VCaP (cell line): ENCODE measurements around the gene SPATS2L.

Source experiments
- H3K27ac ChIP-seq: fragments of 450-650 bp; 2 replicates; pipeline ENCODE4 v1.5.1; 2017
- TF ChIP-seq, protein P1 (sequence below): fragments of 450-650 bp; conservative IDR thresholded peaks from 2 replicates; pipeline ENCODE4 v1.5.1; 2017; ENCODE audit warnings: mild to moderate bottlenecking, moderate library complexity

SPATS2L gene

DNA sequence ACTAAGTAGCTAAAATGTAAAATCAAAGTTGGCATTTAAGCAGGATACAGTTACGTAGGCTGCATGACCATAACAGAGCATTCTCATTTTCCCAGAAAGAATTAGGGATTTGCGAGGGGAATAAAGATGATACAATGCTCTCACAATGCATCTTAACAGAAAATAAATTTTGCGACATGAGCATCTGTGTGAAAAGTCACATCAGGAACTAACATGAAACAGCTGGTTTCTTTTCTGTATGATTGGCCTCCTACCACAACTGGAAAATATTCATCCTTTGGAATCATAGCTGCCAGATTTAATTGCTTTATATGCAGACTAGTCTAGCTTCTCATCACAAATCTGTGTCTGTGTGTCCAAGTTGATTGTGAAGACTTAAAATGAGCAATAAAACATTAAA, 137.4 kb downstream of the SPATS2L start:
- H3K27ac ChIP-seq = no peak overlapping the region
- TF ChIP-seq, protein P1, sequence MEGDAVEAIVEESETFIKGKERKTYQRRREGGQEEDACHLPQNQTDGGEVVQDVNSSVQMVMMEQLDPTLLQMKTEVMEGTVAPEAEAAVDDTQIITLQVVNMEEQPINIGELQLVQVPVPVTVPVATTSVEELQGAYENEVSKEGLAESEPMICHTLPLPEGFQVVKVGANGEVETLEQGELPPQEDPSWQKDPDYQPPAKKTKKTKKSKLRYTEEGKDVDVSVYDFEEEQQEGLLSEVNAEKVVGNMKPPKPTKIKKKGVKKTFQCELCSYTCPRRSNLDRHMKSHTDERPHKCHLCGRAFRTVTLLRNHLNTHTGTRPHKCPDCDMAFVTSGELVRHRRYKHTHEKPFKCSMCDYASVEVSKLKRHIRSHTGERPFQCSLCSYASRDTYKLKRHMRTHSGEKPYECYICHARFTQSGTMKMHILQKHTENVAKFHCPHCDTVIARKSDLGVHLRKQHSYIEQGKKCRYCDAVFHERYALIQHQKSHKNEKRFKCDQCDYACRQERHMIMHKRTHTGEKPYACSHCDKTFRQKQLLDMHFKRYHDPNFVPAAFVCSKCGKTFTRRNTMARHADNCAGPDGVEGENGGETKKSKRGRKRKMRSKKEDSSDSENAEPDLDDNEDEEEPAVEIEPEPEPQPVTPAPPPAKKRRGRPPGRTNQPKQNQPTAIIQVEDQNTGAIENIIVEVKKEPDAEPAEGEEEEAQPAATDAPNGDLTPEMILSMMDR = no peak

DNA sequence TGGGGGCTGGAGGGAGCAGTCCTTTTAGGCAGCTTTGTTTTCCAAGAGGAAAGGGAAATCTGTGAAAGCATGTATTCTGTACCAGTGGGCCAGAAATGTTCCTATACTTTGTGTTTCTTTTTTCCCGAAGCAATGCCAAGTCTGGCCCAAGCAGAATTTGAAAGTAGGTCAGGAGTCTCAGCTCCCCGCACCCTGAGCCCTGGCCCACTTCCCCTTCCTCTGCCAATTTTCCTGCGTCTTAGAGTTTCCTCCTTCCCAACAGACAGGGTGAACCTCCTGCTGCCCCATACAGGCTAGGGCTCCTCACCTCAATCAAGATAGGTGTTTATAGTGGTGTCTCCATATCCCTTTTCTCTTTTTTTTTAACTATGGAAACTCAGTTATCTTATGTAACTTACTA, 138.0 kb downstream of the SPATS2L start:
- no peak overlapping the region for H3K27ac ChIP-seq
- TF ChIP-seq, protein P1 = no peak

DNA sequence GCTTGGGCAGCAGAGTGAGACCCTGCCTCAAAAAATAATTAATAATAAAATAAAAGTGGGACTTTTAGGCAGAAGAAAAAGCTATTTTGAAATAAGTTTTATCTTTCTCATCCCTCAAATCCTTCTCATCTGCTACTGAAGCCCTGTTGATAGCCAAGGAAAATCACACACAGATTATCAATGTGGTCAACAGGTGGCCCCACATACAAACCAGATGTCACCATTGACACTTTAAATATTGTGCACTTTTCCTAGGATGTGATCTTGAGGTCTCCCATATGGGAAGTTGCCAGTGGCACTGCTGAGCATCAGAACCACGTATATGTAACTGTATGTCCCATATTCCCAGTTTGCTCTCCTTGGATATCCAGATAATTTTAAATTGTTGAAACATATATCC, 138.8 kb downstream of the SPATS2L start:
- H3K27ac ChIP-seq = no peak overlapping the region
- TF ChIP-seq, protein P1 = peak; percentile 40

DNA sequence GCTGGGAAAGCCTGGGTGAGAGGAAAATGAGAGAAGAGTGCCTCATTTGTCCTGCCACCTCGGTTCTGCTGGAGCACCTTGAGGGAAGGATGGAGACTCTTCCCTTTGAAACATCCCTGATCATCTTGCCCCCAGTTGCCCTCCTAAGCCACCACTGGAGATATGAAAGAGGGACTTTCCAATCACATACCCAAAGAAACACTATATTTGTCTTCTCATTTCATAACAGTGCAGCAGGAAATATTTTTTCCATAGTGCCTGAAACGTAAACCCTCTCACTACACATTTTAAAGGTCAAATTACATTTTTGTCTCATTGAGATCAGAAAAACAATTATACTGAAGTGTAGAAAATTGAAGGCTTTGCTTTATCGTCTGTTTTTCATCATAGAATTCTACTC, 140.1 kb downstream of the SPATS2L start:
- TF ChIP-seq, protein P1 = no peak
- no peak overlapping the region for H3K27ac ChIP-seq

DNA sequence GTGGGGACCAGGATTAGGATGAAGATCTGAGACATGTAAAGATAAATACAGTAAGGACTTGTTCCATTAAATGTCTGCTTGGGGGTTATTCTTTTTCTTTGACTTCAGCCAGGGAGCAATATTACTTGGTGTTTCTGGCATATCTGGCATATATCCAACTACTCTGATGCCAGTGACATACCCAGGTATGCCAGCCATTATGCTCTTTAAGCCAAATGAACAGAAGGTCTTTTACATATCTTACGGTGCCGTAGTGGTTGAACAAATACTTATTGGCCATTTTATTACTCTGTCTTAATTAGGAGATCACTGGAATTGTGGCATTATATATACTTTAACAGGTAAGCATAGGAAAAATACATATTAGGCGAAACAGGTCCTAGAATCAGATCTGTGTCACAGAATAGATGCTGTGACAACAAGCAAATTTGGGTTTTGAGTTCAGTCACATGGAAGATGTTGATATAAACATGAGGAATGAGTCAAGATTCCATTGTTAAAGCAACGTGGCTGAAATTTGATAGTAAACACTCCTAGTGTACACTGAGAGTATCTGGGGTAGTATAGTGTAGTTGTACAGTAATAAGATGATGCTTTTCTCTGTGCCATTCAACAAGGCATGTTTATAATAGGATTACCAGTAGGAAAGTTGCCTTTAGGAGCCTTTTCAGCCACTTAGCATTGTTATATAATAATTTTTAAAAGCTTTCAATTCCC, 140.8 kb downstream of the SPATS2L start:
- H3K27ac ChIP-seq = no peak overlapping the region
- TF ChIP-seq, protein P1 = no peak

DNA sequence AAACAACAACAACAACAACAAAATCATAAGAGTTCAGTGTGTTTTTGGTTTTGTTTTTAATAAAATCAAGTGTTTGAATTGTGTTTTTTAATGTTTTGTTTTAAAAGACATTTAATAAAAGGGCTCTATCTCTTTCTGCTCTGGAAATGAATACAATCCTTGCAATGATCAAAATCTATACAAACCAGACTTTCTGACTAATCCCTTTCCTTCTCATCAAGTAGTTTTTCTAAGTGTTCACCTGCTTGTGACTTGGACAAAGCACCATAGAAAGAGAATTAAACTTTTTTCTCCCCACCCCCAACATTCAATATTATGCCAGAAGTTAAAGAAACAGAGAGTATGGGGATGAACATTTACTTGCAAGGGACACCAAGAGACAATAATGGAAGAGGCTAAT, 142.0 kb downstream of the SPATS2L start:
- TF ChIP-seq, protein P1 = no peak
- H3K27ac ChIP-seq = no peak overlapping the region

DNA sequence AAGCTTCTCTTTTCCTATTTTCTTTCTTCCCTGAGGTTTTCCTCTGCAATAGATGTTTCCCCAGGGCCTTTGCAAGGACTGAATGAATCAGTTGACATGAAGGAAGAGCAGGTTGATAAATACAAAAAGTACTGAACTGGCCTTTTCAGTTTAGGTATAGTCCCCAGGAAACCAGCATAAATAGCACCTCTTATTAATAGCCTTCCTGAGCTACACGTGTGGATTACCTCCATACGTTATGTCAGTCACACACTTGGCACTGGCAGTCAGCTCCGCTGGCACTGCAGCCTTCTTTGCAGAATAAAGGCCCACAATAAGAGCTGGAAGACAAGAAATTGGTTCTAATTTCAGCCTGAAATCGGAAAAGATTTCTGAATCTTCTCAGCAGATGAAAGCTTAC, 142.7 kb downstream of the SPATS2L start:
- no peak overlapping the region for H3K27ac ChIP-seq
- TF ChIP-seq, protein P1 = no peak
